Limb (tissue), 2 donors: ENCODE measurements around the gene ZHX3.
A peak's percentile ranks its signal among the peaks of the same experiment; 100 is the strongest.

ENCODE experiments used
- DNase-seq, 2 donors: peaks; one replicate each; pipeline ENCODE4 v3.0.0-alpha.2; 2016; ENCODE audit errors: extremely low spot score in 2 of 2

The ZHX3 gene

GRCh38 chr20:41355598-41356203 is 38.2 kb upstream of the ZHX3 start:
- peak in 1 of 2 donors; percentile 21 for DNase-seq

GRCh38 chr20:41355192-41355591 is 37.7 kb upstream of the ZHX3 start:
- no peak for DNase-seq

DNA sequence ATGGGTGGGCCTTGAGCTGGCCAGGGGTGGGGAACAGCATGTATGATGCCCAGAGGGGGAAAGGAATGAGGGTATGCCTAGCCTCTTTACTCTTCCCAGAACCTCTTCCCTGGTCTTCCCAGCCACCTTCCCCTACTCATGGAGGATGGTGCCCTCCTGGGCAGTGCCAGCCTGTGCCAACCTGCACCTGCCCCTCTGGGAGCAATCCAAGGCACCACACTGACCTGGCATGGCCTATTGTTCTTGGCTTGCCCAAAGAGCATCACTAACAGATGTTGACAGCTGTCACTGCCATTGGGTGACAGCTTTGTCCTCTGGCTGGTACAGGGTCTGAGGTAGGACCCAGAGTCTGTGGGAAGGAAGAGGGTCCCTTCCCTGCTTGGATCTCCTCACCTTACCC is 36.0 kb upstream of the ZHX3 start:
- DNase-seq, result no peak

DNA sequence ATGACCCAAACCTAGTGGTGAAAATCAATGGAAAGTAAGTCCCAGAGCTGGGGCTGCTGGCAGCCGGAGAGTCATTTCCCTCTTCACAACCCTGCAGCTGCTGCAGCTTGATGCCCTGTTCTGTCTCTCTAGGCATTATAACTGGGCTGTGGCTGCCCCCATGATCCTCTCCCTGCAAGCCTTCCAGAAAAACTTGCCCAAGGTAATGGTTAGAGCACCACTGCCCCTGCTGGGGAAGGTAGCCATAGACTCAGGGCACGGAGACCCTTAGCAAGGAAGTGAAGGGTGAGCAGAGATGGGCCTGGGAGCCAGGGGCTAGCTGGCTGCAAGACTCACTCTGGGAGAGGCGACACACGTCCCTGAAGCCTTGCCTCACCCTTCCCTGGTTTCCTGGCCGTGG is 35.1 kb upstream of the ZHX3 start:
- no peak for DNase-seq

GRCh38 chr20:41352106-41352505 is 34.6 kb upstream of the ZHX3 start:
- DNase-seq, result peak in 1 of 2 donors; percentile 36

- peak in 1 of 2 donors; percentile 19 for DNase-seq
Measured at GRCh38 chr20:41350408-41350962, 33.0 kb upstream of the ZHX3 start.

DNA sequence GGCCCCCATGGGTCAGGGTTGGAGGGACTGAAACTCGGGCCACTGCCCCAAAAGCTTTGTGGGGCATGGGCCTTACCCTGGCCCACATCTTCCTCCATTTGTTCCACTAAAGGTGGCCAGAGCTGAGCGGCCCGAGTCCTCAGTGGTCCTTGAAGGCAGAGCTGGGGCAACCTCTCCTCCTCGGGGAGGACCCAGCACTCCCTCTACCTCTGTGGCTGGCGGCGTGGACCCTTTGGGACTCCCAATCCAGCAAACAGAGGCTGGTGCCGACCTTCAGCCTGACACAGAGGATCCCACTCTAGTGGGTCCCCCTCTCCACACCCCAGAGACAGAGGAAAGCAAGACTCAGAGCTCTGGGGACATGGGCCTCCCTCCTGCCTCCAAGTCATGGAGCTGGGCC is 32.4 kb upstream of the ZHX3 start:
- DNase-seq, result no peak

GRCh38 chr20:41349266-41349665 is 31.7 kb upstream of the ZHX3 start:
- no peak for DNase-seq

- no peak for DNase-seq
Measured at GRCh38 chr20:41348430-41349172, 31.1 kb upstream of the ZHX3 start.

GRCh38 chr20:41347523-41348429 is 30.2 kb upstream of the ZHX3 start:
- DNase-seq, result no peak

DNA sequence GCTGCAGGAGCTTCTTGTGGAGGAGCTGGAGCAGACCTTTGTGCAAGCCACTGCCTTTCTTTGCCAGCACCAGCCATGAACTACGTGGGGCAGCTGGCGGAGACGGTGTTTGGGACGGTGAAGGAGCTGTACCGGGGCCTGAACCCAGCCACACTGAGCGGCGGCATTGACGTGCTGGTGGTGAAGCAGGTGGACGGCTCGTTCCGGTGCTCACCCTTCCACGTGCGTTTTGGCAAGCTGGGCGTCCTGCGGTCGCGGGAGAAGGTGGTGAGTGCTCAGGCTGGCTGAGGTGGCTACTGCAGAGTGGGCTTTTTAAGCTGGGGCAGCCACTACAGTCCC is 28.2 kb upstream of the ZHX3 start:
- no peak for DNase-seq

- no peak for DNase-seq
Measured at GRCh38 chr20:41344938-41345728, 27.6 kb upstream of the ZHX3 start.

DNA sequence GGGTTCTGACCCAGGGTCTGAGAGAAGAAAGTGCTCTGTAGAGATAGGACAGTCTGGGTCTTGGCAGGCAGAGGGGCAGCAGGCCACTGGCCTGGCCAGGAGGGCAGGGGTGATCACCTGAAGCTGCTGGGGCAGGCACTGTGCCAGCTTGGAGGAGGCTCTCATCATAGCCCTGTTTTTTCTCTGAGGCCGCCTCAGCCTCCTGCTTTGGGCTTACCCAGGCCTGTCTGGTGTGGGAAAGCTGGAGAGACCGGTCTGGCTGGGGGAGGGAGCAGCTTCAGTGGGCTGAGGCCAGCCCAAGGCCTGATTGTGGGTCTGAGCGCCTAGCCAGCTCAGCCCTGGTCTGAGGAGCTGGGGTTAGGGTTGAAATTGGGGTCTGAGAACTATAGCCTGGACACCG is 26.9 kb upstream of the ZHX3 start:
- DNase-seq, result no peak

DNA sequence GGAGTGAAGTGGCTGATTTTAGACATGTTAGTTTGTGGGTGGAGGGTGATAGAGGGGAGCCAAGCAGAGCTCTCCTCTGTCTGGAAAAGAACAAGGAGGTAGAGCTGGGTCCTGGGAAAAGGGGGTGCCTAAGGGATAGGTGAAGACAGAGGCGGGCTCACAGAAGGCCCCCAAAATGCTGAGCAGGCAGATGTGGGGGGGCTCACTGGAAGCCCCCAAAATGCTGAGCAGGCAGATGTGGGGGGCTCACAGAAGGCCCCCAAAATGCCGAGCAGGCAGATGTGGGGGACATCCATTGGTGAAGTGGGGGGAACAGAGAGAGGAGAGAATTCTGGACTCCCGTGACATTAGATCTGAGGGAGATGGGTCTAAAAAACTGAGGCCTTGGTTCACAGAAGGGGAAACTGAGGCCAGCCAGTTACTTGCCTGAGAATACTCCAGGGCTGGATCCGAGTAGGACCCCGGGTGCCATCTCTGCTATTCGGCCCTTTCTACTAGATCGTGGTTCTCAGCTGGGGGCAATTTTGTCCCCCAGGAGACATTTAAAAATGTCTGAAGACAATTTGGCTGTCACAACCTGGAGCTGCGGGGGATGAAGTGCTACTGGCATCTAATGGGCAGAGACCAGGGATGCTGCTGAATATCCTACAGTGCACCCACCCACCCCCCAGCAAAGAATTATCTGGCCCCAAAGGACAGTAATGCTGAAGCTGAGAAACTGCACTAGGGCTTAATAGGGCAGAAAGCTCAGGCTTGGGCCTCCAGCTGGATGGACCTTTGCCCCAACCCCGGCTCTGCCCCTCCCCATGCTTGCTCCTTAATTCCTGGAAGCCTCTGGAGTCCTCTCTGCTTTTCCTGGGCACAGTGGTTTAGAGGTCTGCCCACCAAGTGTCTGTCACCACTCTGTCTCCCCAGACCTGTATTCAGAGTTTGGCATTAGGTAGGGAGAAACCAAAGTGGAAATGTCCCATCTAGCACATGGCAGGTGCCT is 25.2 kb upstream of the ZHX3 start:
- no peak for DNase-seq

- peak; percentile 75 to 83 for DNase-seq
Measured at GRCh38 chr20:41340327-41341055, 23.0 kb upstream of the ZHX3 start, which contains the start of gene LPIN3. Gene LPIN3 (plus strand): TSS chr20:41340821. CDS start chr20:41345804, 4,983 bp downstream.

DNA sequence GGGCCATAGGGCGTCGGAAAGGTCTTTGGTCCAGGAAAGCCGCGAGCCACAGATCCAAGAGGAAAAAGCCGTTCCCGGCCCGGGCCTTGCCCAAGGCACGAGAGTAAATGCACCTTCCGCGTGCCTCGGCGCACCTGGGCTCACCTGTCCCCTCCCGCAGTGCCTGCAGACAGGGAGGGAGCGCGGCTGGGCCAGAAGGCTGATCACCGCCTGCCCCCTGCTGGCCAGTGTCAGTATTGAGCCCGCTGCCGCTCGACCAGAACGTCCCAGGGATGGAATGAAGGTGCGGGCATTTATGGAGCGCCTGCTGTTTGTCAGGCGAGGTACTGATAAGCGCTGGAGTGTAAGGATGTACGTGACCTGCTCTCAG is 22.4 kb upstream of the ZHX3 start:
- peak; percentile 66 to 87 for DNase-seq

- DNase-seq, result no peak
Measured at GRCh38 chr20:41336711-41337492, 19.4 kb upstream of the ZHX3 start.

GRCh38 chr20:41335591-41335990 is 18.1 kb upstream of the ZHX3 start:
- no peak for DNase-seq
